ENCODE data around the gene ACADVL. TPM values are rescaled to one million over a fixed set of nuclear protein-coding genes. Genes with fewer than 3 reads are reported as not detected.

ACADVL gene
- total and polyA plus RNA-seq, 8 donors: 348 to 3,058 (median 733) TPM

DNA sequence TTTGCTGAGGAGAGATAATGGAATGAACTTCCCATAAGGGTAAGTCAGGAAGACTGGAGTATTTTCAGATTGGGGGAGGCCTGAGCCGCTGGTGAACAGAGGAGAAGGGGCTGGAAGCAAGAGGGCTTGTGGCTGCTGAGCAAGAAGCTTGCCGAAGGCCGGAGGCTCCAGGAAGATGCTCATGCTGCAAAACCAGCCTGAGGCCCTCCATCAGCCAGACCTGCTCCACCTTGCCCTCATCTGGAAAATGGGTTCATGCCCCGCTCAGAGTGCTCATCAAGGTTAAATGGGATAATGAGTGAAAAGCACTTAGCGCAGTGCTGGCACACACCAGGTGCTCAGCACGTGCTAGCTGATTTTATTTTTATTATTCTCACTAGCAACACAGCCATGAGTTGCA is 35.1 kb upstream of the ACADVL start:
- Histone ChIP-seq H3K4me3 (no peak overlapping the region), H3K9me3 (no peaks in the 10 kb centered on the region), H3K4me1 (peaks cover 0 to 6% (median 0%) of the 10 kb centered on the region in 4 donors), H3K27ac (no peak overlapping the region), H3K27me3 (peaks cover 0 to 3% (median 0%) of the 10 kb centered on the region in 3 donors), H3K36me3 (no peaks in the 10 kb centered on the region)
- WGBS, 5 donors: 86 to 94% (median 90%) methylated on average over 6 of the region's 6 CpGs
- intact Hi-C loops (cut with DNase I; ENCODE audit: low total_unique reads): no loop called here
- TF ChIP-seq POLR2AphosphoS5 (IDR thresholded peaks at IDR 0.05): no peak
- no peak for TF ChIP-seq POLR2A (IDR thresholded peaks at IDR 0.05)
- no peak for TF ChIP-seq CTCF (IDR thresholded peaks at IDR 0.05)
- TF ChIP-seq EP300 (IDR thresholded peaks at IDR 0.05): no peak
- no peak for DNase-seq

DNA sequence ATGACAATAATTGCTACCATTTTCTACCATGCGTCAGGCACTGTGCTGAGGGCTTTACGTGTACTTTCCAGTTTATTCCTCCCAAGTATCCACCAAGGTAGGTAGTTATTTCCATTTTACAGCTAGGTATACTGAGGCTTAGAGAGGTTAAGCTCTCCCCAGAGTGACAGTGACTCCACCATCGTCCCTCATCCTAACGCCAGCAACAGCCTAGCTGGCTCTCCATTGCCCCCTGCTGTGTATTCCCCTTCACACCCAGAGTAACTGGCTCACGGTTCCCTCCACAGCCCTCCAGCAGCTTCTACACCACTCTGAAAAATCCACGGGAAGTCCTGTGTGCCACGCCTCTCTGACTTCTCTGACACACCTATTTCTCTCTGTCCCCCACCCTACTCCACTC is 33.5 kb upstream of the ACADVL start:
- TF ChIP-seq POLR2A (IDR thresholded peaks at IDR 0.05) (no peak), CTCF (IDR thresholded peaks at IDR 0.05) (no peak), POLR2AphosphoS5 (IDR thresholded peaks at IDR 0.05) (no peak), EP300 (IDR thresholded peaks at IDR 0.05) (no peak)
- H3K36me3 ChIP-seq: peaks cover 0 to 14% (median 12%) of the 10 kb centered on the region in 4 donors
- intact Hi-C loops (cut with DNase I; ENCODE audit: low total_unique reads): no loop called here
- no peaks in the 10 kb centered on the region for H3K27me3 ChIP-seq
- H3K4me3 ChIP-seq: no peak overlapping the region
- H3K4me1 ChIP-seq: peaks cover 0 to 6% (median 0%) of the 10 kb centered on the region in 4 donors
- H3K27ac ChIP-seq: no peak overlapping the region
- whole genome bisulfite sequencing, 5 donors: 53 to 62% (median 59%) methylated on average over 7 of the region's 7 CpGs
- peak in 1 of 2 donors; percentile 22 for DNase-seq
- no peaks in the 10 kb centered on the region for H3K9me3 ChIP-seq

- DNase-seq: no peak
- Histone ChIP-seq H3K27ac (no peak overlapping the region), H3K4me1 (no peaks in the 10 kb centered on the region), H3K4me3 (no peak overlapping the region), H3K27me3 (no peaks in the 10 kb centered on the region), H3K9me3 (no peaks in the 10 kb centered on the region), H3K36me3 (peaks cover 8 to 55% (median 50%) of the 10 kb centered on the region in 4 donors)
- TF ChIP-seq POLR2A (IDR thresholded peaks at IDR 0.05) (no peak), EP300 (IDR thresholded peaks at IDR 0.05) (no peak), CTCF (IDR thresholded peaks at IDR 0.05) (no peak), POLR2AphosphoS5 (IDR thresholded peaks at IDR 0.05) (no peak)
- 84 to 93% (median 90%) methylated on average over 14 of the region's 14 CpGs for WGBS, 5 donors
- intact Hi-C loops (cut with DNase I; ENCODE audit: low total_unique reads): no loop called here
Measured at GRCh38 chr17:7190276-7190917, 29.3 kb upstream of the ACADVL start.

DNA sequence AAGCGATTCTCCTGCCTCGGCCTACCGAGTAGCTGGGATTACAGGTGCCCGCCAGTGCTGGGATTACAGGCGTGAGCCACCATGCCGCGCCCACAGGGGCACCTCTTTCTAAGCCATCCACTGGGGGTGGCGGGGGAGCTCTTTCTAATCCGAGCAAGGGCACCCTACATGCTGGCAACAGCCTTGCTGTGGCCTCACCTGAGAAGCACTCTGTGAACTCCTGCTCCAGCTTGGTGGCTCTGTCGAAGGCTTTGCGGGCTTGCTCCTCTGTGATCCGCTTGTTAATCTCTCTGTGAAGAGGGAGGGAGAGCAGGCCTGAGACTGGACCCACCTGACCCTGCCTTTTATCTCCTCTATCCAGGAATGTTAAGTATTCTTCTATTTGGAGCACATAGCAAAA is 28.7 kb upstream of the ACADVL start:
- intact Hi-C loops (cut with DNase I; ENCODE audit: low total_unique reads): no loop called here
- Histone ChIP-seq H3K4me1 (no peaks in the 10 kb centered on the region), H3K4me3 (no peak overlapping the region), H3K9me3 (no peaks in the 10 kb centered on the region), H3K27ac (no peak overlapping the region), H3K36me3 (peaks cover 12 to 62% (median 57%) of the 10 kb centered on the region in 4 donors), H3K27me3 (no peaks in the 10 kb centered on the region)
- 88 to 94% (median 92%) methylated on average over 6 to 12 of the region's 12 CpGs for WGBS, 5 donors
- DNase-seq: no peak
- TF ChIP-seq POLR2AphosphoS5 (IDR thresholded peaks at IDR 0.05) (no peak), EP300 (IDR thresholded peaks at IDR 0.05) (no peak), POLR2A (IDR thresholded peaks at IDR 0.05) (no peak), CTCF (IDR thresholded peaks at IDR 0.05) (no peak)
